ENCODE results near the gene SF3B6. TPM values are rescaled to one million over a fixed set of nuclear protein-coding genes. Genes with fewer than 3 reads are reported as not detected.

The SF3B6 gene
- total RNA-seq, 1 experiment from 2014 or later: 117 TPM

GRCh38 chr2:24106786-24107185 is 30.7 kb upstream of the SF3B6 start:
- ATAC-seq (no peak), DNase-seq (ENCODE audit: low spot score) (no peak)
- ChIA-PET CTCF (interaction anchor here (1.6 kb wide), 1 partner anchor 23 kb away, joined by 8 read pairs; no protein-coding TSS in a partner anchor), POLR2A (interaction anchor here (0.6 kb wide), 1 partner anchor 185 kb away, joined by 3 read pairs; no protein-coding TSS in a partner anchor)
- TF ChIP-seq AFF4 (CRISPR knock-in tag; IDR thresholded peaks at IDR 0.05; ENCODE audit: borderline replicate concordance) (no peak), ESRRA (CRISPR knock-in tag; IDR thresholded peaks at IDR 0.05; ENCODE audit: borderline replicate concordance) (no peak), TP53 (CRISPR knock-in tag; IDR thresholded peaks at IDR 0.05) (no peak), FOXP4 (CRISPR knock-in tag; IDR thresholded peaks at IDR 0.05) (no peak), CREM (CRISPR knock-in tag; IDR thresholded peaks at IDR 0.05) (no peak), SP1 (CRISPR knock-in tag; conservative IDR thresholded peaks at IDR 0.05) (no peak), ARID4B (CRISPR knock-in tag; IDR thresholded peaks at IDR 0.05; ENCODE audit: borderline replicate concordance) (no peak), ZNF263 (CRISPR knock-in tag; IDR thresholded peaks at IDR 0.05; ENCODE audit: low read depth) (no peak), SMAD3 (CRISPR knock-in tag; IDR thresholded peaks at IDR 0.05; ENCODE audit: borderline replicate concordance) (no peak), NR3C1 (CRISPR knock-in tag; conservative IDR thresholded peaks at IDR 0.05; ENCODE audit: low read depth) (no peak), PRRX2 (CRISPR knock-in tag; IDR thresholded peaks at IDR 0.05) (no peak), NR2C2 (CRISPR knock-in tag; IDR thresholded peaks at IDR 0.05) (no peak), TCF7 (CRISPR knock-in tag; IDR thresholded peaks at IDR 0.05; ENCODE audit: low read depth) (no peak), ETV6 (CRISPR knock-in tag; IDR thresholded peaks at IDR 0.05) (no peak), MLX (CRISPR knock-in tag; IDR thresholded peaks at IDR 0.05) (no peak), ZNF416 (CRISPR knock-in tag; IDR thresholded peaks at IDR 0.05) (no peak), JAZF1 (CRISPR knock-in tag; IDR thresholded peaks at IDR 0.05) (no peak), ATF6 (CRISPR knock-in tag; IDR thresholded peaks at IDR 0.05) (no peak), IRF1 (CRISPR knock-in tag; IDR thresholded peaks at IDR 0.05) (no peak)
- Mint-ChIP-seq H3K27ac (no peak overlapping the region), H3K27me3 (ENCODE audit: low read depth) (peaks cover 18% of the 10 kb centered on the region), H3K36me3 (peaks cover 9% of the 10 kb centered on the region), H3K4me1 (0 out of 2 replicates have a peak, but pooled peaks cover 4% of the 10 kb centered on the region), H3K9me3 (peaks cover 40% of the 10 kb centered on the region), H3K4me3 (no peak overlapping the region)

Measured in WTC11 (cell line).